ENCODE results near the gene PRKCH.

The PRKCH gene

DNA sequence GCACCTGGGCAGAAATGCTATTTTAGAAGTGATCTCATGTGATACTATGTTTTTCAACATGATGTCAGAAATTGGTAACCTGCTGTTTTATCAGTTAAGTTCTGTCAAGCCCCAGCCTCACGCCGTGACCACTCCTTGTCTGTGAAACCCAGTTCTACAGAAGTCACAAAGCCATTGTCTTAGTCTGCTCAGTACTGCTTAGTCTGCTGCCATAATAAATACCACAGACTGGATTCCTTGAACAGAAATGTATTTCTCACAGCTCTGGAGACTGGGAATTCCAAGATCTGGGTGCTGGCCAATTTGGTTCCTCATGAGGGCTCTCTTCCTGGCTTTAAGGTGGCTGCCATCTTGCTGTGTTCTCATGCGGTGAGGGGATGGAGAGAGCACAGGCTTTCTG is 176.9 kb downstream of the PRKCH start:
- DNase-seq: no peak

DNA sequence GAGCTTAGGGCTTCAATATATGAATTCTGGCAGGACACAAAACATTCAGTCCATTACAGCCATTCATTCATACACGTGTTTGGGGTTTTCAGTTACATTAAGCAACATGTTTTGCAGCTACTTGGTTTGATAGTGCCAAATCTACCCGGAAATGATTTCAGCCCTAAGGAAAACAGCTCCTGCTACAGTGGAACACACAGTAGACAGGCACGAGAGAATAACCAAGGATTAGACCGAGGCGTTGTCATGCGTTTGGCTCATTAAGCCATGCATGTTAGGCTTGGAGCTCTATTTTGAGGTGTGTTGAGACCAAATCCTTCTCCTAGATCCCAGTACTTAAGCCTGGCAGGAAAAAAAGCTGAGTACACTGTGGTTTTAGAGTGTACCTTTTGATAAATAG is 177.4 kb downstream of the PRKCH start:
- no peak for DNase-seq

DNA sequence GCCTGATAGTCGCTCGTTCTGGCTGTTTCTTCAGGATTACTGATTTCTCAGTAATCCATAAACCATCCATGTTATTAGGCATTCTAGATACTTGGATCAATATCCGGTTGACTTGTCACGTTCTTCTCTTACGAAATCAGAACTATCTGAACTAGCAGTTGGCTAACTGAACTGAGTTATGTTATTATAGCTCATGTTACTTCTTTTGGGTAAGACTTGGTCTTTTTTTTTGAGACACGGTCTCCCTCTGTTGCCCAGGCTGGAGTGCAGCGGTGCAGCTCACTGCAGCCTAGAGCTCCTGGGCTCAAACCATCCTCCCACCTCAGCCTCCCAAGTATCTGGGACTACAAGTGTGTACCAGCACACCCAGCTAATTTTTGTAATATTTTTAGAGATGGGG is 178.6 kb downstream of the PRKCH start:
- DNase-seq: no peak

DNA sequence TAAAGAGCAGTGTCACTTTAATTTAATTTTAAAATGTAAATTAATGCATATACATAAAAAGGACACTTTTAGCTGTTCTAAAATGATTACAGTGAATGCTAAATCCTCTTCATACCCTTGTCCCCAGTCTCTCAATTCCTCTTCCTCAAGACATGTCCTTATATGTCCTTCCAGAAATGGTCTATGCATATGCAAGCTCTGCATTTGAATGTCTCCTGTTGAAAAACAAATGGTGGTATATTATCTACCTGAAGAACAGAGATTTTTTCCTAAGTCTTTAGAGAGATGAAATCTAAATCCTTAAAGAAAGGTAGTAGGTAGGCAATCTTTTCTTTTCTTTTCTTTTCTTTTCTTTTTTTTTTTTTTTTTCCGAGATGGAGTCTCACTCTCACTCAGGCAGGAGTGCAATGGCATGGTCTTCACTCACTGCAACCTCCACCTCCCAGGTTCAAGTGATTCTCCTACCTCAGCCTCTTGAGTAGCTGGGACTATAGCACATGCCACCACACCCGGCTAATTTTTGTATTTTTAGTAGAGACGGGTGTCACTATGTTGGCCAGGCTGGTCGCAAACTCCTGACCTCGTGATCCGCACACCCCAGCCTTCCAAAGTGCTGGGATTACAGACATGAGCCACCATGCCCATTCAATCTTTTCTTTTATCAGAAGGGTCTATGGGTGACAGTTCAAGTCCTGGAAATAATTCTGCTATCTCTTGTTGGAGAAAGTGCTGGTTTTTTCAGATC is 180.5 kb downstream of the PRKCH start:
- no peak for DNase-seq

DNA sequence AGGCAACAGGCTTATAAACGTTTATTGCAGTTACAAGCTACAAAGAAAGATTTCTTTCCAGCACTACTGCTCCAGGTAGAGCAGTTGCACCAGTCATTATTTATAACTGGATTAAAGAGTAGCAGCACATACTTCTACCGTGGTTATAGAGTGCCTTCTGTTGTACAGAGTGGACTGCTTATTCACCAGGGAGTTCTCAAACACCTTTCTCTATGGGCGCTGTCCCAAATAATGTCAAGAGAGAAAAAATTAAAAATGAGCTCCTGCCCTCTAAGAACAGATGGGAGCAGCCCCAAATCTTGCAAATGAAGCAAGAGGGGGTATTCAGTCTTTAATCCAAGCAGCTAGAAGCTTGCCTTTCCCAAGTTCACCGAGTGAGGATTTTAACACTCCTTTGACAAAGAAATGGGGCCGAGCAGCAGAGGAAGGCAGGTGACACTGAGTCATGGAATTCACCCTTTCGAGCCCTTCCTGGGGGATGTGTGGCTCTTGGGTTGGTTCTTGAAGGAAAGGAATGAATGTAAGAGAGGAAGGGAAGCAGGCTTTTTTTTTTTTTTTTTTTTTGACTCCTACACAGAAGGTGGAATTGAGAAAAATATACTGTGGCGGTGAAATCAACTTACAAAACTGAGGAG is 181.2 kb downstream of the PRKCH start:
- DNase-seq: peak; percentile 81

DNA sequence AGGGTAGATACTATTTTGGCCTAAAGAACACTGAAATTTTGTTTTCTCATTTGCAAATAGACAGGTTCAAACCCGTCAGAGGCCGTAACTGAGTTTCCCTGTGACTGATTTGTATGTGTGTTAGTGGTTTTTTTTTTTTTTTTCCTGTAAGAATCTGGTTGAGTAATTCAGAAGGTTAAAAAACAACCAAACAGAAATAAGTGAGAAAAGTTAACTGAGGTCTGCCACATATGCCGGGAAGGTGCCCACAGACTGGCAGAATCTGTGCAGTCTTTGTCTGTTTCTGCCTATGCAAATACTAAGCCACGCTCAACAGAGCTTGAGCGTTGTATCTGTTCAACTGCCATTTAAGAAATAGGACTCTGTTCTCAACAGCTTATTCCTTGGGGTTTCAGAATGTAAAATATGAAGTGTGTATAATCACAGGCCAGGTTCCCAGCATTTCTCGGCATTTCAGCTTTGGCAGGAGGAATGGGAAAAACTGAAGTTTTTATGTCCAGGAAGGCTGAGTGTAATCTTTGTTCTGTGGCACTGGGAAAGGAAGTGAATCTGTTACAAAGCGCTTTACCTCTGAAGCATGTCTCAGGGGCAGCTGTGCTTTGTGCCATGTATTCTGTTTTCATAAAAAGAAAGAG is 181.9 kb downstream of the PRKCH start:
- DNase-seq: no peak

DNA sequence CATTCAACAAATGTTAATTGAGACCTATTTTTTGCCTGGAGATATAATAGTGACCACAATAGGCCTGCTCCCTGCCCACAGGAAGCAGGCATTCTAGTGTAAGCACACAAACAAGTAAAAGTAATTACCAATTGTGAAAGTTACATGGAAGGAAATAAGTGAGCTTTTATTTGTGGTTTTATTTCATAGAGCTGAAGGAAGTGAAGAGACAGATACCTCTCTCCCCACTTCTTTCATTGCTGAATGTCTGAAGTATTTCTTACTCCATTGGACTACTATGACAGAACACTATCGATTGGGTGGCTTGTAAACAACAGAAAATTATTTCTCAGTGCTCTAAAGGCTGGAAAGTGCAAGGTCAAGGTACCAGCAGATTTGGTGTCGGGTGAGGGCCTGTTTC is 183.5 kb downstream of the PRKCH start:
- DNase-seq: no peak

DNA sequence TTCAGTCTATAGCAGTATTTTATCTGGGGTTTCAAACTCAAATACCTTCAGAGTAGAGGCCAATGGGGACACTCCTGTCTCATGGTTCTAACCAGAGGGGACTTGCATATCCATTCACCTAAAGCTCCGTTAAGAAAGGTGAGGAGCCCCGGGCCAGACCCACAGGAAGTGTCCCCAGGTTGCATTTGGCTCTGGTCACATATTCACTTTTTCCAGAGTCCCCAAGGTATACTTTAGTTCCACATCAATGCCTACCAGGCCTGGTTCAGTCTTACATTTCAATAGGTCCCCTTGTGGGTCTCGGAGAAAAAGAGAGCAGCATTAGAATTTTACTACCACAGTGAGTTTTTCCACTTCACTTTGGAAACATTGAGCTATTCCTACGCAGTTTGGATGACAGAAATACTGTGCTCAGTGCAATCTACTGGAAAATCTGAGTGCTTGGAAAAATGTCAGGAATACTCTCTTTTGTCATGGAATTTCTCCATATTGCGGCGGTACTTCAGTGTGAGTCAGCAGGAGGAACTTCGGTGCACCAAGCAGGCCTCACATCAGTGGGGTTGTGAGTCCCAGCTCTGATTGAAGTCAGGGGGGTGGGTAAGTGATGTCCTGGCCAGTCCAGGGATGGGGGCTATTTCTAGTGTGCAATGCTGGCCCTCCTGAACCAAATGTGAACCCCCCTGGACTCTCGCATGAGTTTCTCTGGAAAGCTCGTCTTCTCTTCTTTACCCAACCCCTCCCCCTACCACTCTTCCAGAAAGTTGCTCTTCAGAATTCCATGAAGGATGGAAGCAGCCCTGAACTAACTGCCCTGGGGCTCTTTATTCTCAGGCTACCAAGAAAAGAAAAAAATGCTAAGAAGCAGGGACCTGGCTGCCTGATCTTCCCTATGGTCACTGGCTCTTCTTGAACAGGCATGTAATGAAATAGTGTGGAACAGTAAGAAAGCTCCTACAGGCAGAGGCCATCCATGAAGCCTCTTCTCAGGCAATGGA is 184.7 kb downstream of the PRKCH start:
- DNase-seq: peak; percentile 87

DNA sequence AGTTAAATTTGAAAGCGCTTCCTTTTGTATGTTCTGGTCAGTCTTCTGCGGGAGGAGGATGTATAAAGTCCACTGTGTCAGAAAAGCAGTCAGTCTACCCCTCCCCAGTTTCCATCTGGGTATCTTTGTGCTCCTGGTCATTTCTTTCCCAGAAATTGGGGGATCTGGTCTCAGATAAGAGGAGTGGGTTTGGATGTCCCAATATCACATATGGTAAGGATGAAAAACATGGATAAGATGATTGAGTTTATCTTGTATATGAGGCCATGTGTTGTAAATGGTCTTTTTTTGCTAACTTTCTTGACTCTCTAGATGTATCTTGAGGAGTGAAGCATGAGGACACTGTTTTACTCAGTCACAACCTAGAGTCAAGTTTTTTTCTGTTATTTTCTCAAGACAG is 187.1 kb downstream of the PRKCH start:
- DNase-seq: no peak

DNA sequence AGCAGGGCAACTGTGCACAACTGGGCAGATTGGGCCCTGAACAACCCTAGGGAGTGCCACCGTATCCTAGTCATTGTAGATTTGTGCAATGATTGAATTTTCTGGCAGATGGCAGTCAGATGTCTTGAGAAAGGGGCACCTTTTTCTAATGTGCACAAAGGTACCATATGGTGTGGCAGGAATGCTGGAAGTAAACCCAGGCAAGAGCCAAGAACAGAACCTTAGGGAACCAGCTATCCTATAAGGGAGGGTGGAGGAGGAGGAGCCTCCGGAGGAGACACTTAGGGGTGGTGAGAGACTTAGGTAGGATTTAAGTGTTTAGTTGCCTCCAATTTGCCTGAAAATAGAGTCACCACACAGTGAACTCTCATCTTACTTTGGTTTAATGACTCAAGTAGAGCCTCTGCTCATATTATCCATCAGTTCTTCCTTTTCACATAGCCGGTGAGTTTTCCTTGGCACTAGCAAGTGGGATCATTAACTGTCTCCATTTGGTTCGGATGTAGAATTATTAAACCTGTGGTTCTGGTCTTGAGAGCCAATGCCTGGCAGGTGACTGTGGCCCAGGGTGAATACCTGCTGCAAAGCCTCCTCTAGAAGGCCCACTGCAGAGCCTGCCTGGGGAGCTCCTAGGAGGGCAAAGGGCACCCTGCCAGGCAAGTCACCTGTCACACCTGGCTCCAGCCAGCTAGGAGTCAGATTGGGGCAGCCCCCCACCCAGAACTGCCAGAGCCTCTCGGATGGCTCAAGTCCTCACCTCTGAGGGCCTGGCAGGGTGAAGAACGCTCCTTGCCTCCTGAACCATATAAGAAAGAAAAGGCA is 189.6 kb downstream of the PRKCH start:
- no peak for DNase-seq

DNA sequence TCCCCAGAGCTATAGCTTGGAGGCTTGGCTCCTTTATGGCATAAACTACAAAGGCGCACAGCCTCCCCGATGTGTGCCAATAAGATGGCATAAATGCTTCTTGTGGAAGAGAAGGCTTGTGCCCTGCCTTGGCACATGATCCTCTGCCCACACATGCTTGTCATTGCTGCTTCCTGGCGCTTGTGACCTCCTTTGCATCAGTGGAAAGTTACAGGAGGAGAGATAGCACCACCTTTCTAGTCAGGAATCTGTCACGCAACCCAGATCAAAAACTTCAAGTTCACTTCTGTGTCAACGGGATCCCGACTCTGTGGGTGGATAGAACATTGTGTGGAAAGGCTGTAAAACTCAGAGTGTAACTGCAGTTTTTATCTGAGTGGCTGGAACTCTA is 190.2 kb downstream of the PRKCH start:
- DNase-seq: no peak

DNA sequence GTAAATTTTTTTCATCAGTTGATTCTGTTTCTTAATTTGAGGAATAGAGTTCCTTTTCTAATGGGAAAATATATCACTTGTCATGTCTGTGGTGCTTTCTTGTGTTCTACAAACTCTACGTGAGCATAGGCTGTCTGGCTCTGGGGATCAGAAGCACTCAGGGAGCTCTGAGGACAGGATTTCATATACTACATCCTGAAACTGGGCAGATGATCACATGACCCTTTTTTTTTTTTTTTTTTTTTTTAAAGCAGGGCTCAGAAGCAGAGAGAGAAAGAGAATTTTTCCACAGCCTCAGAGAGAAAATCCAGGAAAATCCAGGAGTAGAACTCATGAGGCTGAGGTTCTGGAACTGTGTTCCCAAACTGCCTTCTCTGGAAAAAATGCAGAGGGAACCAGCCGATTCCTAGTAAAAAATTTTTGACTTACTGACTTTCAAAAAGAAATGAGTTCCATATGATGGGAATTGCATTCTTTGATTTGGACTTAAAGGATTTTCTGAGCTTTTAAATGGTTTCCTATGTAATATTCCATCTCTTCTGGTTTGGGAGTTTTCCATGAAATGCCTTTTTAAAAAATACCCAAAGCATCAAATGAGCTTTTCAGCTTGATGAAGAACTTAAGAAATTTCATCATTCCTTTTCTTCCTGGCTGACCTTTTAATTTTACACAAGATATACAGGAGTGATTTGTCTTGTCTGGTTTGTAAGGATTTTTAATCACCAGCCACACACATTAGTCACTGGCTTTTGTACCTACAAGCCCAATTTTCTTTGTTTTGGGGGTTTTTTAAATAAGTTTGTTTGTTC is 190.9 kb downstream of the PRKCH start:
- no peak for DNase-seq

DNA sequence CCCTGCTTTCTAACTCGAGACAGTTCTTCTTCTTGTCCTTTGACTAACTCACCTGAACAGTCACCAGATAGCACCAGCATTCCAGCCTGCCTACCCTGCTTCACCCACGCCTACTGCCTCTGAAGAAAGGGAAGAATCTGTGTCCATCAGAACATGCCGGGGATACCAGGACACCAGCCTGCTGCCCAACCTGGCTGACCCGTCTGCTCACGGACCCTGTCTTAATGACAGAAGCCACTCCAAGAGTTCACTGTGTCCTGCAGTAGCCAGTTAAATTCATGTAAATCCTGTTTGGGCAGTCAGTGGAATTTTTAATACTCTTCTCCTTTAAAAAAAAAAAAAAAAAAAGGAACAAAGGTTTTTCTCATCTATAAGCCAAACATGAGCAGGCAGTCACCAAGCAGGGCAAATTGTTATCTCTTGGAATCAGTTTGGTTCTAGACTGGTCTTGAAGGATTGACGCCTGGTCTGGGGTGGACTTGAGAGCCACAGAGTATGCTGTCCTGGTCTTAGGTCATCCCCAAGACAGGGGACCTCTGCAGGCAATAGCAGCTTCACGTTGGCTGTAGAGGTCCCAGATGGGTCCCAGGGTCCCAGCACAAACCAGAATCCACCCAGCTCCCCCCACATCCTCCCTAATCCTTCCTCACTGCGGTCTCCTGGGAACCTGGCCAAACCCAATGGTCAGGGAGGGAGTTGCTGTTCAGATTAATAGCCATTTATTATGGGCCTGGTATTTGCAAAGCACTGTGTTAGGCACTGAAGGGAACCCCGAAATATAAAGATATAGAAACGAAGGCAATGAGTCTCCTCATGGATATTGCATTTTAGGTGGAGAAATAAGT is 192.8 kb downstream of the PRKCH start:
- peak; percentile 86 for DNase-seq

DNA sequence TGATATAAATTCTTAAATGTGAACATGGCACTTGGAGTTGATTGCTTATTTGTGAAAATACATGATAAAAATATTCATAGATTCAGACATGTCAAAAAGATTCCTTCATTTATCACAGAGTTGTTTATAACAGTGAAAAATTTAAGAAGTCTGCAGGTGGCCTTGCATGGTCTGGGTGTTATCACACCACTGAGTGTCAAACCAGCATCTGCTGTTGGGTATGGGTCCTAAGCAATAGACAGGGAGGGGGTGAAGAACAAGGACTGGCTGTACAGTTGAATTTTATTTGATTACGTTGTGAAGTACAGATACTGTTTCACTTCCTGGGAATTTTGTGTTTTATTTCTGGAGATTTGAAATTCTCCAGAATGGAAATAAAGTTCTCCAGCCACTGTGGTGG is 193.5 kb downstream of the PRKCH start:
- DNase-seq: no peak

DNA sequence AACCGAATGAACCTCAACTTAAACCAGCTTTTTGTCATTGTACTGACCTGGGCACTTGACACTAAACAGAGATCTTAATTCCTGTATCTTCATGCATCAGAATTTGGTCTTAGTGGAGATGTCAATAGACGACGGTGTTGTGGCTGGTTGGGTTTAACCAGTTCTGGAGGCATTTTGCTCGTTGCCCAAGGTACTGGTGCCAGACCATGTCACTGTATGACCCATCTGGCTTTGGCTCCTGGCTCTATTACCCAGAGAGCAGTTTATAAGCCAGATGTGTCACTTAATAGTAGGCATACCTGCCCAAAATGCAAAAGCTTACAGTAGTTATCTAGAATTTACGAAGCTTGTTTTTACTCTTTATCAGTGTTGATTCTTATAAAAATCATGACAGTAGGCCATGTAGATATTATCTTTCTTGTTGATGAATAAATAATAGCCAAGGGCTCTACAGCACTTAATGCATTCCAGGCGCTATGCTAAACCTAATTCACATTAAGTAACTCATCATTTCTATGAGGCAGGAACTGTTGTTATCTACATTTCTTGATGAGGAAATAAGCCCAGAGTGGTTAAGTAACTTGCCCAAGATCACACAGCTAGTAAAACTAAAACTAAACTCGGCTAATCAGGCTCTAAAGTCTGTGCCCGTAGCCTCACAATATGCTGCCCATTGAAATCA is 194.2 kb downstream of the PRKCH start:
- DNase-seq: no peak

DNA sequence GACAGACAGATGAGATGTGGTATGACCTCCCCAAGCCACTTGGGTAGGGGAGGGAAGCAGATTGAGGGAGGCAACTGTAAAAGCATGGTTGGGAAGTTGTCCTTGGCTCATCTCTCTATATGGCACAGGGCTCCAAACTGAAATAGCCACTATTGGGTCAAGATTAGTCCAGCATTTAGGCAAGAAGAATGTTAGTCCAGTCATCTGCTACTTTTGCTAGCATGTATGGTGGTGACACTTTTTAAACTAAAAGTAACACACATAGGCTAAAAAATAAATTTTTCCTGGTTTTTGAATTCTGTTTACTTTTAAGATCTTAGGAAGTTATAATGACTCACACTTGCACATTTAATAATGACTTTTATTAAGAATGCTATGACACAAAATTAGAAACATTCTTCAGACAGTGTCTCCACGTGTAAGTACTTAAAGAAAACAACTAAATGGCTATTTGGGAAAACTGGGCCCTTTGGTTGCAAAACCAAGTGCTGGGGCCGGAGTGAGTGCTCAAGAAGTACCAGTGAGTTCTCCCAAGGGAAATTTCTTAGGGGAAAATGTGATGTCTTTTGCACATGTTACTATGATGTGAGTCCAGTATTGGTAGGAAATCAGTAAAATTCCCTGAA is 194.9 kb downstream of the PRKCH start:
- DNase-seq: no peak

DNA sequence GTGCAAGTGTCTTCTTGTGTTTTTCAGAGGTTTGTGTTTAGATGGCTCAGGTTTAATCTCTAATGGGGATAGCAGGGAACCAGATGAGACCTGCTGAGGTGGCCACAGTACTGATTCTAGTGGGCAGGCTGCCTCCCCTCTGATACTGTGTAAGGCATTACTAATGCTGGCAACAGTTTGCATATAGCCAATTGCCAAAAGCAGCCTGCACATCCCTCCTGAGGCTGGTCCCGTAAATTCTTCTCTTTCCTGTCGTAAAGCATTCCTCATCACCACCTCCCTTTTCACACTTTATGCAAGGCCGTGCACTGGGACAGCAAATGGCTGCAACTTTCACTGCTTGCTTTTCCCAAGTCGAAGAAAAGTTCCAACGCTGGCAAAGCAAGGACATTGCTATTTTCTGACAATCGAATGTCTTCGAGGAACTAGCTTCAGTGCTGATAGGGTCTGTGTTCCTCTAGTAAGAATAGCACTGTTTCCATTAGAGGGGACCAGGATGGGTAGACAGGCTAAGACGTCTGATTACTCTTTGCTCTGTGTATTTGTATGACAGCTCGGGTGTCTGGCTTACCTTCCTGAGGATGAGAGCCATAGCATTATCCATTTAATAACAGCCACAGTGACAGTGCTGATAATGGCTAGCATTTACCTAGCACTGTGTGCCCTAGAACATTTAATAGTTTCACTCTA is 195.7 kb downstream of the PRKCH start:
- no peak for DNase-seq

DNA sequence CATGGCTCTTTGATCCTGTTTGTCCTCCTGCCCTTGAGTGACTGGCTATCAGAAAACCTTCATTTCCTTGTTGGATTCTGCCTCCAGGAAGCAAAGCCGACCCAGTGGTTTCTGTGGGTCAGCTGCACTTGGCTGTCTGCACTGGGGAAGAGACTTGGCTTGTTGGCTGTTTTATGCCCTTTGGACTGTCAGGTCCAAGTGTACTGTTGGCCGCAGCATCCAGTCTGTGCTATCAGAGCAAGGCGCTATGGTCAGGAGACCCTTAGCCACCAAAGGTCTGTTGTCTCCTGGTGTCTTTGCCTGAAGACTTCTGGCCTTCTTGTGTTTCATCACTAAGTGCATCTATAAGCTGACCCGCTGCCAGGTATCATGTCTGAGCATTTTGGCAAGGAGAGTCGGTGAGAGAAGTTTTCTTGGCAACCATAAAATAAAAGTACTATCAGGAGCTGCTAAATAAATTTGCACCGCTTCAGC is 196.6 kb downstream of the PRKCH start:
- no peak for DNase-seq

All from islet precursor cell (in vitro differentiated cells).